GM18868 (cell line): ENCODE data around the gene FAM163B.

Experiments used
- ATAC-seq: cut with Tn5 transposase; IDR thresholded peaks from one replicate; pipeline ENCODE4 v1.9.1; 2021; ENCODE audit warnings: mild to moderate bottlenecking, moderate library complexity; ENCODE audit not compliant: unreplicated experiment

Gene FAM163B

GRCh38 chr9:133553123-133553522, 56.1 kb downstream of the FAM163B start:
- ATAC-seq = no peak

- ATAC-seq = no peak
Observed at GRCh38 chr9:133552236-133552635, 57.0 kb downstream of the FAM163B start.

- ATAC-seq = no peak
Observed at GRCh38 chr9:133551446-133551845, 57.7 kb downstream of the FAM163B start.

- ATAC-seq = no peak
Observed at GRCh38 chr9:133547116-133547515, 62.1 kb downstream of the FAM163B start.

GRCh38 chr9:133546287-133546680, 62.9 kb downstream of the FAM163B start:
- no peak for ATAC-seq

- no peak for ATAC-seq
Observed at GRCh38 chr9:133545494-133546286, 63.5 kb downstream of the FAM163B start.

- ATAC-seq = no peak
Observed at GRCh38 chr9:133543772-133544467, 65.3 kb downstream of the FAM163B start.

GRCh38 chr9:133542002-133542401, 67.2 kb downstream of the FAM163B start:
- ATAC-seq = no peak

- peak; percentile 70 for ATAC-seq
Observed at GRCh38 chr9:133540698-133541025, 68.5 kb downstream of the FAM163B start.

- ATAC-seq = peak; percentile 12
Observed at GRCh38 chr9:133539991-133540697, 69.0 kb downstream of the FAM163B start.

GRCh38 chr9:133538851-133539833, 70.0 kb downstream of the FAM163B start:
- no peak for ATAC-seq

GRCh38 chr9:133538176-133538575, 71.0 kb downstream of the FAM163B start:
- ATAC-seq = no peak

GRCh38 chr9:133537257-133537656, 71.9 kb downstream of the FAM163B start:
- no peak for ATAC-seq

GRCh38 chr9:133536536-133536935, 72.7 kb downstream of the FAM163B start:
- ATAC-seq = no peak

- no peak for ATAC-seq
Observed at GRCh38 chr9:133536080-133536479, 73.1 kb downstream of the FAM163B start.

- ATAC-seq = no peak
Observed at GRCh38 chr9:133535306-133535877, 73.8 kb downstream of the FAM163B start.

GRCh38 chr9:133534346-133535291, 74.6 kb downstream of the FAM163B start, which contains the start of gene ADAMTSL2:
Gene ADAMTSL2, plus strand, starts transcription at chr9:133534704. Its CDS starts 2,009 bp downstream, at chr9:133536713.
- ATAC-seq = no peak

- no peak for ATAC-seq
Observed at GRCh38 chr9:133533857-133534256, 75.3 kb downstream of the FAM163B start.
